Adipose tissue (tissue), 3 donors: ENCODE measurements around the gene GDF10. TPM values are rescaled to one million over a fixed set of nuclear protein-coding genes. Genes with fewer than 3 reads are reported as not detected.

Source experiments
- H3K27ac ChIP-seq: one replicate; pipeline ENCODE4 v1.5.1; 2013; ENCODE audit warnings: low read depth, low read length
- WGBS, 3 donors: extraction: QIAGEN DNeasy Blood & Tissue Kit; methylation state at CpG; one replicate each; pipeline ENCODE4 v1.1.7; 2013; 5-methylcytosine and 5-hydroxymethylcytosine counted together
- polyA plus RNA-seq, 3 donors: library from polyadenylated mRNA; stranded (reverse); fragments of 200-250 nt; gene quantifications; one replicate each; pipeline ENCODE4 v1.2.3, GENCODE V29; 2013
- donor health status: healthy with polysubstance abuse.
- donor health status: Bipolar disorder and iron deficiency.
- donor health status: healthy.

GDF10 gene
- polyA plus RNA-seq, 3 donors = 0.33 to 7.0 (median 0.34) TPM

DNA sequence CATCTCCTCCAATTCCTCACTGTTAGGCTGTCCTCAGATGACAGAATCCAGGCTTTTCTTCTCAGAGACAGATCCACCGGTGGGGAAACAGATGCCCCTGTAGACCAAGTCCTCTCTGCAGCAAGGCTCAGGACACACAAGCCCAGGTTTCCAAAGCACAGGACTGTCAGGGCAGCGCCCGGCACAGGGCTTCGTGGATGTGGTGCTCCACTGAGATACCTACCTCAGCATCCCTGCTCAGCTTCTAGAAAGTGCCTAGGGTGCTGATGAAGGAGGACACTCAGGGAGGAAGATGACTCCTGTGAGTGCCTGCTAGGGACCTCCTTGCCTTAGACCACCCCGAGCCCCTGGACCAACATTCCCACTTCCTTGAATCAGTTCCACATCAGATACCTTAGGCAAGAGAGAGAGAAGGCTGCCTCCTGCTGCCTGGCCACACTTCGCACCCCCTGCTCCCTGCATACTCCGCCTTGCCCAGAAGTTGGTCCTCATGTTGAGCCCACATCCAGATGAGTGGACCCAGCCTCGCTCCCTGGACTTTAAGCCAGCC, 39.3 kb downstream of the GDF10 start:
- H3K27ac ChIP-seq = no peak overlapping the region
- 84 to 89% (median 89%) methylated on average over 8 of the region's 8 CpGs for WGBS, 3 donors

DNA sequence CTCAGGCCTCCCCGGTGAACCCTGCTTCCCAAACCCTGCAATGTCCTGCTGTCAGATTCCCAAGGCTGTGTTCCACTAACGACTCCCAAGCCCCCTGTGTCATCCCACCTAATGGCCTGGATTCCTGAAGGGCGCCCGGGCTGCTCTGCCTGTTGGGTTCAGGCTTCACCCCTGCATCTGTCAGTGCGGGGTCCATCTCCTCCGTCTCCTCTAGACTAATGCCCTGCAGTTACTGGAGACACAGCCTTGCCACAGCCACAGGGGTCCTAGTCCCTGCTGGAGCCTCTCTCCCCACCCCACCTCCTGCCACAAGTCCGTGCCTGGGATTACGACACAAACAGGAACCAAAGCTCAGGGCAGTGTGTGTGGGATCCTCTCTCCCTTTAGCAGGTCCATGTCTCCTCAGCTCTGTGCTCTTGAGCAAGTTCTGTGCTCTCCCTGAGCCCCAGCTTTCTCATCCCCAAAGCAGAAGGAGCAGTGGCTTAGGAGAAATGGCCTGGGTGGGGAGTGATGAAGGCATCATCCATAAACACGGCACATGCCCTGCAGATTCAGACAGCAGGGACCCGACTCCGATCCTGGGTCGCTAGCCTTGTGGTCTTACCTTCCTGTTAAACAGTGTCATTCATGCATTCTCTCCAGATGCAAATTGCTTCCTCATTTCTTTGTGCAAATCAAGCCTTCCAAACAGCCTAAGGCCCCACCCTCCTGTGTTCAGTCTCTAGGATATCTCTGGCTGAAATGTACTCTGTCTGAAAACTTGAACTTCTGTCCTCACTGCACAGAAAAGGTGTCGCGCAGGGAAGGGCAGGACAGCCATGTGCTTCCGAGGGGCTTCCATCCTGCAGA, 40.0 kb downstream of the GDF10 start:
- no peak overlapping the region for H3K27ac ChIP-seq
- 67 to 79% (median 67%) methylated on average over 15 of the region's 15 CpGs for WGBS, 3 donors

DNA sequence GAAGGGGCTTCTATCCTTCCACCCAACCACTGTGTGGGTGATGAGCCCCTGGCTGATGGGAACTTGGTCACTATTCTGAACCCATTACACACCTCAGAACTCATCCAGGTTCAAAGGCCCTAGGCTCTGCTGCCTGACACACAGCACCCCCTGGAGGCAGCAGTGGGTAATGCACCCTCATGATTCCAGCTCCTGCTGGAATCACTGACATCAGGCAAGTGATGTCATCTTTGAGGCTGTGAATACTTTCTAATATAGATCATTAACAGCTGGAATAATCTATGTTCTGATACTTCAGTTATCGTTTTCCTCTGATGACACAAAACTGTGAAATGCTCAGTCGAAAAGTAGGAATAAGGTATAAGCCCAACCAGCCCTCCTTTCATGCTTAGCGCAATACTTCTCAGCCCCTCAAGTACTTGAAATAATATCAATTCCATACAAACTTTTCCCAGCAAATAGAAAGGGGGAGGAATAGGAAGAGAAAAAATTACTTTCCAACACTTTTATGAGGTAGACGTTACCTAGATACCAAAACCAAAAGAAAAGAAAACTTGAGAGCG, 40.7 kb downstream of the GDF10 start:
- H3K27ac ChIP-seq = no peak overlapping the region
- 64 to 71% (median 68%) methylated on average over 5 of the region's 5 CpGs for WGBS, 3 donors

GRCh38 chr10:47344996-47345870, 45.2 kb downstream of the GDF10 start:
- H3K27ac ChIP-seq = no peak overlapping the region
- WGBS, 3 donors = 86 to 91% (median 86%) methylated on average over 13 of the region's 13 CpGs

DNA sequence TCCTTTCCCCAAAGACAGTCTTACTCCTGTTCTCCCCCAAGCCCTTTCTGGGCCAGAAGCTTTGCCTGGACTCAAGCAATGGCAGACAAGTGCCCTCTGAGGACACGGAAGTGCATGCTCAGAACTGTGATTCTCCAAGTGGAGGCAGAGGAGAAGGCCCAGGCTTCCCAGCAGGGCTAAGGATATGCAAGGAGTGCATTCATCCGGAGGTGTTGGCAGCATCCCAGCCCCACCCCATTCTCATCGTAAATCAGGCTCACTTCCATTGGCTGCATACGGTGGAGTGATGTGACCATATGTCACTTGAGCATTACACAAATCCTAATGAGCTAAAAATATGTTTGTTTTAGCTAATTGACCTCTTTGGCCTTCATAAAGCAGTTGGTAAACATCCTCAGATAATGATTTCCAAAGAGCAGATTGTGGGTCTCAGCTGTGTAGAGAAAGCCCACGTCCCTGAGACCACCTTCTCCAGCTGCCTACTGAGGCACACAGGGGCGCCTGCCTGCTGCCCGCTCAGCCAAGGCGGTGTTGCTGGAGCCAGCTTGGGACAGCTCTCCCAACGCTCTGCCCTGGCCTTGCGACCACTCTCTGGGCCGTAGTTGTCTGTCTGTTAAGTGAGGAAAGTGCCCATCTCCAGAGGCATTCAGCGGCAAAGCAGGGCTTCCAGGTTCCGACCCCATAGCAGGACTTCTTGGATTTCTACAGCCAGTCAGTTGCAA, 46.7 kb downstream of the GDF10 start:
- WGBS, 3 donors = 73 to 83% (median 77%) methylated on average over 13 of the region's 13 CpGs
- H3K27ac ChIP-seq = no peak overlapping the region

DNA sequence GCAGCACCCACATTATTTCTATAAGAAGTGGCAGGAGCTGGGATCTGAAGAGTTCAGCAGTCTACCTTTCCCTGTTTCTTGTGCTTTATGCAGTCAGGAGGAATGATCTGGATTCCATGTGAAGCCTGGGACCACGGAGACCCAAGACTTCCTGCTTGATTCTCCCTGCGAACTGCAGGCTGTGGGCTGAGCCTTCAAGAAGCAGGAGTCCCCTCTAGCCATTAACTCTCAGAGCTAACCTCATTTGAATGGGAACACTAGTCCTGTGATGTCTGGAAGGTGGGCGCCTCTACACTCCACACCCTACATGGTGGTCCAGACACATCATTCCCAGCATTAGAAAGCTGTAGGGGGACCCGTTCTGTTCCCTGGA, 47.3 kb downstream of the GDF10 start:
- H3K27ac ChIP-seq = no peak overlapping the region
- WGBS, 3 donors = 75 to 78% (median 76%) methylated on average over 4 of the region's 4 CpGs

DNA sequence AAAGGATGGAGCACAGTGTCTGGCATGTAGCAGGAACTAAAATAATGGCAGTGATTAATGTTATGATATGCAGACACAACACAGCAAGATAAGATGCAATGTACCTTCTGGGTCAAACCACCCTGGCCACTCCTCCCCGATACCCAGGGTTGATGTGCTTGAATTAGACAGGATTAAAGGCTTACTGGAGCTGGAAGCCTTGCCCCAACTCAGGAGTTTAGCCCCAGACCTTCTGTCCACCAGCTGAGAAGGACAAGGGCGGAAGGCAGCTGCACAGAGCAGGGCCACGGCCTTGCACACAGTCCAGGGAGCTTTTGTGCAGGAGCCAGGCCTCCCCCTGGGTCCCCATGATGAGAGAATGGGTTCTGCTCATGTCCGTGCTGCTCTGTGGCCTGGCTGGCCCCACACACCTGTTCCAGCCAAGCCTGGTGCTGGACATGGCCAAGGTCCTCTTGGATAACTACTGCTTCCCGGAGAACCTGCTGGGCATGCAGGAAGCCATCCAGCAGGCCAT, 48.2 kb downstream of the GDF10 start, which contains the start of gene RBP3:
RBP3 (plus strand) TSS at position 226 of the 514 bp plus-strand sequence; CDS start at position 348, 122 bp downstream.
- H3K27ac ChIP-seq = no peak within 1 kb of the TSS
- 84 to 90% (median 88%) methylated on average over 5 of the region's 5 CpGs for WGBS, 3 donors

DNA sequence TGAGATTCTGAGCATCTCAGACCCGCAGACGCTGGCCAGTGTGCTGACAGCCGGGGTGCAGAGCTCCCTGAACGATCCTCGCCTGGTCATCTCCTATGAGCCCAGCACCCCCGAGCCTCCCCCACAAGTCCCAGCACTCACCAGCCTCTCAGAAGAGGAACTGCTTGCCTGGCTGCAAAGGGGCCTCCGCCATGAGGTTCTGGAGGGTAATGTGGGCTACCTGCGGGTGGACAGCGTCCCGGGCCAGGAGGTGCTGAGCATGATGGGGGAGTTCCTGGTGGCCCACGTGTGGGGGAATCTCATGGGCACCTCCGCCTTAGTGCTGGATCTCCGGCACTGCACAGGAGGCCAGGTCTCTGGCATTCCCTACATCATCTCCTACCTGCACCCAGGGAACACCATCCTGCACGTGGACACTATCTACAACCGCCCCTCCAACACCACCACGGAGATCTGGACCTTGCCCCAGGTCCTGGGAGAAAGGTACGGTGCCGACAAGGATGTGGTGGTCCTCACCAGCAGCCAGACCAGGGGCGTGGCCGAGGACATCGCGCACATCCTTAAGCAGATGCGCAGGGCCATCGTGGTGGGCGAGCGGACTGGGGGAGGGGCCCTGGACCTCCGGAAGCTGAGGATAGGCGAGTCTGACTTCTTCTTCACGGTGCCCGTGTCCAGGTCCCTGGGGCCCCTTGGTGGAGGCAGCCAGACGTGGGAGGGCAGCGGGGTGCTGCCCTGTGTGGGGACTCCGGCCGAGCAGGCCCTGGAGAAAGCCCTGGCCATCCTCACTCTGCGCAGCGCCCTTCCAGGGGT, 48.9 kb downstream of the GDF10 start:
- WGBS, 3 donors = 90 to 91% (median 91%) methylated on average over 36 of the region's 36 CpGs
- H3K27ac ChIP-seq = no peak overlapping the region

GRCh38 chr10:47349516-47349915, 49.5 kb downstream of the GDF10 start:
- WGBS, 3 donors = 92 to 94% (median 93%) methylated on average over 22 of the region's 22 CpGs

GRCh38 chr10:47349941-47350371, 50.0 kb downstream of the GDF10 start:
- 95 to 97% (median 97%) methylated on average over 31 of the region's 31 CpGs for WGBS, 3 donors
- no peak overlapping the region for H3K27ac ChIP-seq

More at GRCh38 chr10:47349516-47349915, 49.5 kb downstream of the GDF10 start:
- no peak overlapping the region for H3K27ac ChIP-seq

GRCh38 chr10:47350671-47351640, 51.0 kb downstream of the GDF10 start:
- H3K27ac ChIP-seq = no peak overlapping the region
- WGBS, 3 donors = 94 to 95% (median 95%) methylated on average over 39 of the region's 39 CpGs

- no peak overlapping the region for H3K27ac ChIP-seq
- 81 to 83% (median 82%) methylated on average over 14 of the region's 14 CpGs for WGBS, 3 donors
These were observed 52.2 kb downstream of the GDF10 start for GRCh38 chr10:47351899-47352815.

GRCh38 chr10:47353351-47353750, 53.4 kb downstream of the GDF10 start:
- WGBS, 3 donors = 89 to 90% (median 89%) methylated on average over 6 of the region's 6 CpGs
- H3K27ac ChIP-seq = no peak overlapping the region

- WGBS, 3 donors = 55 to 74% (median 66%) methylated on average over 4 of the region's 4 CpGs
- H3K27ac ChIP-seq = no peak overlapping the region
These were observed 54.2 kb downstream of the GDF10 start for GRCh38 chr10:47354165-47354564.

GRCh38 chr10:47354900-47355299, 54.9 kb downstream of the GDF10 start:
- WGBS, 3 donors = 78 to 91% (median 81%) methylated on average over 1 of the region's 1 CpG
- H3K27ac ChIP-seq = no peak overlapping the region
